Small intestine (tissue), 7 donors: Measurements from ENCODE around the gene TBXAS1. TPM values are rescaled to one million over a fixed set of nuclear protein-coding genes. Genes with fewer than 3 reads are reported as not detected.

ENCODE experiments used
- DNase-seq, 2 donors: peaks; one replicate each; pipeline versions ENCODE4 v3.0.0 to v3.0.0-alpha.2; 2013
- FAIRE-seq: peaks from 2 replicates; lab custom pipeline; 2012; peaks lifted over from hg19 to GRCh38; lab: Jason Lieb, UNC
- H3K27ac ChIP-seq, 3 donors: one replicate each; pipeline ENCODE4 v1.5.1; 2013; ENCODE audit warnings: low read length in 2 of 3, mild to moderate bottlenecking in 2 of 3, control low read depth in 1 of 3, inconsistent platforms in 1 of 3, low read depth in 1 of 3, moderate library complexity in 1 of 3
- H3K27me3 ChIP-seq, 3 donors: one replicate each; pipeline ENCODE4 v1.6.1; 2013; ENCODE audit warnings: low read length in 3 of 3, inconsistent platforms in 1 of 3; ENCODE audit not compliant: control insufficient read depth in 3 of 3, insufficient read depth in 3 of 3
- H3K36me3 ChIP-seq, 3 donors: one replicate each; pipeline ENCODE4 v1.6.1; 2013; ENCODE audit warnings: low read length in 3 of 3, inconsistent platforms in 1 of 3, low read depth in 1 of 3, mild to moderate bottlenecking in 1 of 3, moderate library complexity in 1 of 3; ENCODE audit not compliant: control insufficient read depth in 3 of 3, insufficient read depth in 2 of 3
- H3K4me1 ChIP-seq, 3 donors: one replicate each; pipeline ENCODE4 v1.6.1; 2013; ENCODE audit warnings: low read length in 2 of 3, inconsistent platforms in 1 of 3, low read depth in 1 of 3, mild to moderate bottlenecking in 1 of 3, moderate library complexity in 1 of 3; ENCODE audit not compliant: control insufficient read depth in 3 of 3, insufficient read depth in 2 of 3
- H3K4me3 ChIP-seq, 3 donors: one replicate each; pipeline ENCODE4 v1.5.1; 2013; ENCODE audit warnings: low read length in 3 of 3, control low read depth in 1 of 3, inconsistent platforms in 1 of 3, low read depth in 1 of 3, mild to moderate bottlenecking in 1 of 3, moderate library complexity in 1 of 3
- H3K9me3 ChIP-seq, 2 donors: one replicate each; pipeline ENCODE4 v1.6.1; 2013; ENCODE audit warnings: low read depth in 1 of 2, low read length in 1 of 2; ENCODE audit not compliant: control insufficient read depth in 2 of 2, insufficient read depth in 1 of 2
- WGBS, 3 donors: extraction: QIAGEN DNeasy Blood & Tissue Kit; methylation state at CpG; one replicate each; pipeline ENCODE4 v1.1.7; 2013; 5-methylcytosine and 5-hydroxymethylcytosine counted together
- polyA plus RNA-seq, 4 donors: library from polyadenylated mRNA; stranded (reverse) in 3 of 4; unstranded in 1 of 4; fragments of 200-250 nt in 3 of 4; fragments of 120-200 nt in 1 of 4; gene quantifications; one replicate each; pipeline versions ENCODE4 v1.2.1 to v1.2.3, GENCODE V29; 2013
- donor health status: healthy with polysubstance abuse.
- donor health status: control.
- donor health status: control.
- donor health status: Bipolar disorder and iron deficiency.
- donor health status: healthy.

TBXAS1 gene
- polyA plus RNA-seq, 4 donors: 1.1 to 8.2 (median 7.0) TPM

- DNase-seq (no peak), FAIRE-seq (no peak)
- Histone ChIP-seq H3K36me3 (no peaks in the 10 kb centered on the region), H3K27ac (no peak overlapping the region), H3K9me3 (peaks cover 2 to 11% of the 10 kb centered on the region in 2 donors), H3K27me3 (no peaks in the 10 kb centered on the region), H3K4me3 (no peak overlapping the region), H3K4me1 (no peaks in the 10 kb centered on the region)
- WGBS, 3 donors: 65 to 75% (median 69%) methylated on average over 2 of the region's 2 CpGs
Measured at GRCh38 chr7:139799586-139799985, 29.5 kb upstream of the TBXAS1 start.

GRCh38 chr7:139804571-139804970 is 24.5 kb upstream of the TBXAS1 start:
- Histone ChIP-seq H3K27me3 (no peaks in the 10 kb centered on the region), H3K36me3 (no peaks in the 10 kb centered on the region), H3K4me3 (no peak overlapping the region), H3K27ac (no peak overlapping the region), H3K4me1 (no peaks in the 10 kb centered on the region), H3K9me3 (peaks cover 2 to 14% of the 10 kb centered on the region in 2 donors)
- FAIRE-seq: no peak
- WGBS, 3 donors: 96 to 100% (median 100%) methylated on average over 1 of the region's 1 CpG
- DNase-seq: no peak

- Histone ChIP-seq H3K36me3 (no peaks in the 10 kb centered on the region), H3K4me3 (no peak overlapping the region), H3K27me3 (no peaks in the 10 kb centered on the region), H3K9me3 (peaks cover 2 to 14% of the 10 kb centered on the region in 2 donors), H3K27ac (no peak overlapping the region), H3K4me1 (no peaks in the 10 kb centered on the region)
- 40 to 71% (median 51%) methylated on average over 3 of the region's 3 CpGs for WGBS, 3 donors
- FAIRE-seq: no peak
- peak in 1 of 2 donors; percentile 56 for DNase-seq
Measured at GRCh38 chr7:139807009-139807408, 22.1 kb upstream of the TBXAS1 start.

- 83 to 91% (median 85%) methylated on average over 3 of the region's 3 CpGs for WGBS, 3 donors
- no peak for FAIRE-seq
Measured at GRCh38 chr7:139808427-139808826, 20.6 kb upstream of the TBXAS1 start.

GRCh38 chr7:139808846-139809442 is 20.1 kb upstream of the TBXAS1 start:
- DNase-seq (no peak), FAIRE-seq (no peak)
- H3K4me3 ChIP-seq: no peak overlapping the region
- H3K4me1 ChIP-seq: no peaks in the 10 kb centered on the region
- no peaks in the 10 kb centered on the region for H3K36me3 ChIP-seq
- peaks cover 0 to 7% of the 10 kb centered on the region in 2 donors for H3K9me3 ChIP-seq
- no peaks in the 10 kb centered on the region for H3K27me3 ChIP-seq
- H3K27ac ChIP-seq: no peak overlapping the region

More at GRCh38 chr7:139808427-139808826, 20.6 kb upstream of the TBXAS1 start:
- Histone ChIP-seq H3K9me3 (peaks cover 2 to 12% of the 10 kb centered on the region in 2 donors), H3K4me1 (no peaks in the 10 kb centered on the region), H3K4me3 (no peak overlapping the region), H3K36me3 (no peaks in the 10 kb centered on the region), H3K27me3 (no peaks in the 10 kb centered on the region), H3K27ac (no peak overlapping the region)
- no peak for DNase-seq

- DNase-seq: no peak
- Histone ChIP-seq H3K4me3 (no peak overlapping the region), H3K9me3 (peaks cover 0 to 5% of the 10 kb centered on the region in 2 donors), H3K27ac (no peak overlapping the region), H3K36me3 (no peaks in the 10 kb centered on the region), H3K4me1 (no peaks in the 10 kb centered on the region), H3K27me3 (no peaks in the 10 kb centered on the region)
- WGBS, 3 donors: 46 to 71% (median 64%) methylated on average over 2 of the region's 2 CpGs
- FAIRE-seq: no peak
Measured at GRCh38 chr7:139811066-139811465, 18.0 kb upstream of the TBXAS1 start.

GRCh38 chr7:139813151-139813550 is 15.9 kb upstream of the TBXAS1 start:
- Histone ChIP-seq H3K36me3 (no peaks in the 10 kb centered on the region), H3K9me3 (peaks cover 0 to 16% of the 10 kb centered on the region in 2 donors), H3K4me3 (no peak overlapping the region), H3K27me3 (no peaks in the 10 kb centered on the region), H3K4me1 (no peaks in the 10 kb centered on the region), H3K27ac (no peak overlapping the region)
- no peak for FAIRE-seq
- DNase-seq: no peak
- WGBS, 3 donors: 85 to 97% (median 90%) methylated on average over 6 of the region's 6 CpGs

- no peaks in the 10 kb centered on the region for H3K4me1 ChIP-seq
- no peak overlapping the region for H3K27ac ChIP-seq
- no peak overlapping the region for H3K4me3 ChIP-seq
- peaks cover 0 to 16% of the 10 kb centered on the region in 2 donors for H3K9me3 ChIP-seq
- no peak for FAIRE-seq
- no peaks in the 10 kb centered on the region for H3K36me3 ChIP-seq
- H3K27me3 ChIP-seq: no peaks in the 10 kb centered on the region
- 80 to 93% (median 81%) methylated on average over 2 of the region's 2 CpGs for WGBS, 3 donors
- DNase-seq: no peak
Measured at GRCh38 chr7:139813689-139814088, 15.4 kb upstream of the TBXAS1 start.

GRCh38 chr7:139817249-139817648 is 11.8 kb upstream of the TBXAS1 start:
- WGBS, 3 donors: 26 to 66% (median 49%) methylated on average over 10 of the region's 10 CpGs
- Histone ChIP-seq H3K4me3 (no peak overlapping the region), H3K4me1 (no peaks in the 10 kb centered on the region), H3K36me3 (no peaks in the 10 kb centered on the region), H3K27ac (no peak overlapping the region), H3K27me3 (peaks cover 0 to 3% (median 0%) of the 10 kb centered on the region in 3 donors), H3K9me3 (peaks cover 0 to 16% of the 10 kb centered on the region in 2 donors)
- DNase-seq (peak in 1 of 2 donors; percentile 73), FAIRE-seq (no peak)
